ENCODE measurements around the gene FGF18.
"Not testable (repeated sequence)": the region's sequence is repeated elsewhere in the genome, so short reads cannot be mapped to it uniquely, and the experiment has no call there.

FGF18 gene

DNA sequence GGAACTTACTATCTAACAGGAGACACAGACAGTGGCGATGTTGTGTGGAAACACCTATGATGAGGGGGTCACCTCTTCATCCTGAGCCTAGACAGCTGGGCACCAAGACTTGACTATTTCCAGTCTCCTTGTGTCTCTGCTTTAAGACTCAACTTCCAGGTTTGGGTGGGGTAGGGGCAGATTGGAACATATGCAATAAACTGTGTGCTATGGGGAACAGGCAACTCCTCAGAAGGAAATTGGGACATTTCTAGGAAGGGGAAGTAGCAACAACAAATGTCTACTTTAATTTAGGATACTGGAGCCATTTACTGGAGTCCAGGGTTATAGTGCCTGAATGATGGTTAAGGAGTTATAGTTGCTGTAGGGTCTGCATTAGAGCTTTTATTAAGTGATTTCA, 57.3 kb downstream of the FGF18 start:
- no peak for DNase-seq

DNA sequence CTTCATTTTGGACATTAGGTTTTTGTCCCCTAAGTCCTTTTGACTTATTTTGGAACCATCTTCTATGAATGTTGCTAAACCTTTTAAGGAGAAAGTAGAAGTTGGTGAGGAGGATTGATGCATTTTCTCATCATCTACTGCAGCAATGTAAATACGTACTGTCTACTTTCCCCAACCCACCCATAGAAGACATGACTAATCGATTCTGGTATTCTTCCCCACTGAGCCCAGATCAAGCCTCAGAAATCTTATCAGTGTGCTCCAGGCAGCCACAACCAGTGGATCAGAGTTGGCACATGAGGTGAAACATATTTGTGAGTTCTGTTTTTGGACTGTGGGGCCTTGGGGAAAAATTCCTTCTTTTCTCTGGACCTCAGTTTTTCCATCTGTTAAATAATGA, 57.7 kb downstream of the FGF18 start:
- DNase-seq = no peak

DNA sequence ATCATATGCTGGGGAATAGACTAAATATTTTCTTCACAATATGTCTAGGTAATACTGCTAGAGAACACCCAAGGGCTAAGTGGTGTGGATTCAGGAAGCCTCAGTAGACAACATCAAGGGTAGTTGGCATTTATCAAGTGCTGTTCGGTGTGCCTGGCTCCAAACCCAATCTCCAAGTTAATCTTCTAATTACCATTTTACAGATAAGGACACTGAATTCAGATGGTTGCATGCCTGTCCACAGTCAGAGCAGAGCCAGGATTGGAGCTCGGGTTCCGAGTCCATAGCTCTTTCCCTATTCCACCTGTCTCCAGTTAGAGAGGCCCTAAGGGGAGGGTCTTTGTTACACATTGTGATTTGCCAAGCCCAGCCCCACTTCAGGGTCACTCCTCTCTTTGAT, 58.2 kb downstream of the FGF18 start:
- no peak for DNase-seq

DNA sequence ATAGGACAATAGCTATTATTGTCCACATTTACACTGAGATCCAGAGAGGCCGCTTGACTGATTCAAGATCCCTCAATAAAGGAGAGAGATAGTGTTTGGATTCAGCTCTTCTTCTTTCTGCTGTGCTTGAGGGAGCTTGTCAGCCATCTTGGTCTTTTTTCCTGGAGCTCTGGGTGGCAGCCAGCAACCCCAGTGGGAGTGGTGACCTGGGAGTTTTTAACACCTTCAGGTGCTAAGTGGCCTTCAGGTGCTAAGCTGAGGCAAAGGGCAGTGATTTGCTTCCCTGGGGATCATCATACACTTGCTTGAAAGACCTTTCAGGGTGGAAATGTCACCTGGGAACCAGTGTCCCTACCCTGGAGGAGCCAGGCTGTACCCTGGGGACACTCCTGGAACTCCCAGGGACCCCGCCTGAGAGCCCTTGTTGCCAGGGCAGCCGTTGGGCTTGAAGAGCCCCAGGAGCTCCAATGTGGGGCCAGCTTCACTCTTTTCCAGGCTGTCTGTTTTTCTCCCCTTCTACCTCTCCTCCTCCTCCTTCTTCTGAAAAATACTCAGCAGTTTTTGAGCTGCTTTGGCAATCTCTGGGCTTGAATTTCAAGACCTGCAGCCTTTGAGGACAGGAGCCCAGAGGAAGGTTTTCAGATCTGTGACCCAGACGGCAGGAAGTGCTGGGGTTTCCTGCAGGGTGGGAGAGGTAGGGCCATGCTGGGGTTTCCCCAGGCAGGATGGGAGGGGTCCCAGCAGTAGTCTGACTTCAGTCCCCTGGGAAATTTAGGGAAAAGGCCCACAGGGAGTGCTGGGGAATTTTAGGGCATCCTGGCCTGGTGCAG, 59.7 kb downstream of the FGF18 start:
- DNase-seq = no peak

DNA sequence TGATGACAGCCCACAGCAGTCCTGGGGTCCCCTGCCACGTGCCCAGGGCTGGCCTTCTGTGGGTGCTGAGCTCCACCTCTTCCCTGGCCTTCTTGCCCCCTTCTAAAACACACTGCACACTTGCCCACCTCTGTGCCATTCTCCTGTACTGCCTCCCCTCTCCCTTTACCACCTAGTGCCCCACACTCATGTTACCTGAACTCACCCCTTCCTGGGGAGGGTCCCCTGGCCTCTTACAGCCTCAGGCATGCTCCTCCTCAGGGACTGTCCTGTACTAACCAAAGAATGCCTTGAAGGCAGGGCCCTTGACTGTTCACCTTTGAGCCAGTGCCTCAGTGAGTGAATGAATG, 60.3 kb downstream of the FGF18 start:
- DNase-seq = no peak

DNA sequence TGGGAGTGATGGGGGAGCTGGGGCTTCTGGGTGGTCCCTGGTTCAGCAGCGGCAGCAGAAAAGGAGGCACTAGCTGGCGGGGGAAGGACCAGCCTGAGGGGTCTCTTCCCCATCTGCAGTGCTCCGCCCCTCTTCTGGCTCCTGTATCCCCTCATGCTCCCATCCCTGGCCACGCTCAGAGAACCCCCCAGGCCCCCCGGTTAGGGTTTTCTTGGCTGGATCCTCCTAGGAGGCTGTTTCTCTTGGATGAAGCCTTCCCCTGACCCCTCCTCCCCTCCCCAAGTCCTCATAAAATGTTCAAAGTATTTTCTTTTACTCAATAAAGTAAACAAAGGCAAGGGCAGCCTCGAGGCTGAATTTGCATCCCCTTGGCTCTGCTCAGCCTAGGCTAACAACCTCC, 60.8 kb downstream of the FGF18 start:
- no peak for DNase-seq

DNA sequence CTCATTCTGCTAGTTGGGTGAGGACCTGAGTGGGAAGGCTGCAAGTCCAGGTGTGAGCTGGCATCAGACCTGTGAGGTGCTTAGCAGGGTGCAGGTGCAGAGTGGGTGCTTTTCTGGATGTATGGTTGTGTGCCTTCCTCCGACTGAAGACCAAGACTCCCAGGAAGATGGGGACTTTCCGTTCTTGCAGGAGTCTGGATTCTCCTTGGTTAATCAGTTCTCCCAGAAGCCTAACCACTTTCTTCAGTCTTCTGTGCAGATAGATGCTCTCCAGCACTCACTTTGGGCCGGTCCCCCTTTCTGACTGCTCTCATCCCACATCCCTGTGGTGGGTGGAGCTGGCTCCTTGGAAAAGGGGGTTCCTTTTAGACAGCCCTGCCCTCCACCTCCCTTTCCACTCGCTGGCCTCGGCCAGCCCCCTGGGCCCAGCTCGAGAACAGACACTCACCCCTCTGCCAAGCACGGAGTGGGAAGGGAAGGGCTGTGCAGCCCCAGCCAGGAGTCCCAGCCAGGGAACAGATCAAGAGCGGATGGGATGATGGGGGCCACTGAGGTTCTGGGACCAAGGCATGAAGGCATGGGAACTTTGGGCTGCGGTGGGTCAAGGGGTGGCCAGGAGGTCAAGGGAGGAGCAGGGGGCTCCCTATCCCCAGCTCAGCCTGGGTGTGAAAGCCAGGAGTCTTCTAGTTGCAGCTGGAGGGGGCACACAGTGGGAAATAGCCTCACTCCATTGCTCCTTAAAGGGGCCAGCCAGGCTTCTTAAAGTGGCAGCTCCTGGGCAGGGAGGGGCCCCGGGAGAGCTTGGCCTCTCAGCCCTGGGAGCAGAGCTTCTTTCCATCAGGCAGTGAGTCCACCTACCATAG, 62.4 kb downstream of the FGF18 start:
- DNase-seq = no peak

DNA sequence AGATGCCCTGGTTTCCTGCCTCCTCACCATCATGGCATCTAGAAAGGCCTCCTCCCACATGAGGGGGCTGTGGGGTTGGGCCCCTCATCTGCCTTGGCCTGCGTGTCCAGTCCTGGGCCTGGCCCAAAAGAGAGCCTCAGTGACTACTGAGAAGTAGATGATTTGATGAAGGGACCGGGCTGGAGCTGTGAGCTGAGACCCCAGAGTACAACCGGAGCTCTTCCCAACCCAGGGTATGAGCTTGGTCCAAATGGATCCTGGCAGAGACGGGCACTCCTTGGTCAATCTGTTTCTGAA, 62.9 kb downstream of the FGF18 start:
- no peak for DNase-seq

DNA sequence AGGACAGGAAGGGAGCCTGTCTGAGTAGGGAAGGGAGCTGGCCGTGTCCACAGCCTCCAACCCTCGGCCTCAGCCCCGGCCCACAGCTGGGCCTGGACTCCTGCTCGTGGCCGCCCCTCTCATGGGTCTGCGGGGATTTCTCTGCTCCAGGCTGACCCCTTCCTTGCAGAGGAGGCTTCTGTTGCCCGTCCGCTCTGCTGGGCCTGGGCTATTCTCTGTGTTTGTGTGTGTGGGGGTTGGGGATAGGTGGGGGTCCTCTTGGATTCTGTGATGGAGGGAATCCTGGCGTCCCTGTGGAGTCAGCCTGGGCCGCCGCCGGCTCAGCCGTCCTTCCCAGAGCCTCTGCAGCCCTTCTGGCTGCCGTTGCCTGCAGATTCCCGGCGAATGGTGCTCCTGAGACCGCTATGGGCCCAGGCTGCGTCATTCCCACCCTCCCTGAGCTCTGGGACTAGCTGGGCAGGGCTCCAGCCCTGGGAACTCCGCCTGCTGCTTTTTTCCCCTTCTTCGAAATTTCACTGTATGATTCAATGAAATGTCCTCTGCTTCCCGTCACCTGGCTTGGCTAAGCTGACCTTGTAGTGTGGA, 64.2 kb downstream of the FGF18 start:
- DNase-seq = no peak

DNA sequence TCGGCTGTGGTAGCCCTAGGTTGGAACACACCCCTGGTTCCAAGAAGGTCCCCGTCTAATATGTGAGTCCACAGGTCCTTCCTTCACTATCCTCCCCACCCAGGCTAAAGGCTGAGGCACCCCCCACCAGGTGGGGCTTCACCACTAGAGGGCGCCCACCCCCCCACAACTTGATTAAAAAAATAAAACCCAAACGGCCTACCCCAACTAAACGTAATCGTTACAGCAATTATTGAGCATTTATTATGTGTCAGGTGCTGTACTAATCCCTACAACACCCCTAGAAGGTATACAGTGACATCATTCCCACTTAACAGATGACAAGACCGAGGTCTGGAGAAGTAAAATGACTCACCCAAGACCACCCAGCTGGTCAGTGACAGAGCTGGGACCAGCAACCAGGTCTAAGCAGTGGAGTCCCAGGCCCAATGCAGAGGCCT, 65.0 kb downstream of the FGF18 start:
- no peak for DNase-seq

DNA sequence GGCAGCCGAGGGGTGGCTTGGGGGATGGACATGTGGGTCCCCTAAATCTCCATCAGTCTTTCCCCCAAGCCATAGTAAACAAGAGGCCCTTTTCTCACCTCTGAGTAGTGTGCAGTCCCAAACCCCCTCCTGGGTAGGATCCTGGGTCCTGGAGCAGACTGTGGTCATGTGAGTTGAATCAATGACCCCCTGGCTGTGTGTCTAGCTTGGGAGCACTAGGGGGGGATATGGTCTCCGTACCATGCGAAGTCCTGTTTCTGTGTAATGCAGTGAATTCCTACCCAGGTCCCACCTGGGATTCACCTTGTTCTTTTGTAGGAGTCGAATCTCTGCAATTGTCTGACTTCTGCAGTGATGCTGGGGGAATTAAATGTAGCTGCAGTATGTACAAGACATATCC, 66.2 kb downstream of the FGF18 start:
- no peak for DNase-seq

DNA sequence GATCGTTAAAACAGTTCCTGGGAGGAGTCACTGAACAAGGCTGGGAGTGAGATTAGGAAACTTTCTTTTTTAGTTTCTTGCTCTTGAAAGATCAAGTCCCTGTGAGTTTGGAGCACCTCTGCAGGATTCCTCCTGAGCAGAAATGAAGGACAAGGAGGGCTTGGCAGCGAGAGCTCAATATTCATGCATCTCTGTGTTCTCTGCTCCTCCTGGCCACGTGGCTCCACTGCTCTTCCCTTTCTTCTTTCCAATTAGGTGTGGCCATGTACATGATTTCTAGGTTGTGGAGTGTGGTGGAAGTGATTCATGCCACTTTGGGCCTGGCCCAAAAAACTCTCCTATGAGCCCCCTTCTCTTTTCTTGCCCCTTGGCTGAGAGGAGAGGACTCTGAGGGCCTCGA, 67.2 kb downstream of the FGF18 start:
- no peak for DNase-seq

DNA sequence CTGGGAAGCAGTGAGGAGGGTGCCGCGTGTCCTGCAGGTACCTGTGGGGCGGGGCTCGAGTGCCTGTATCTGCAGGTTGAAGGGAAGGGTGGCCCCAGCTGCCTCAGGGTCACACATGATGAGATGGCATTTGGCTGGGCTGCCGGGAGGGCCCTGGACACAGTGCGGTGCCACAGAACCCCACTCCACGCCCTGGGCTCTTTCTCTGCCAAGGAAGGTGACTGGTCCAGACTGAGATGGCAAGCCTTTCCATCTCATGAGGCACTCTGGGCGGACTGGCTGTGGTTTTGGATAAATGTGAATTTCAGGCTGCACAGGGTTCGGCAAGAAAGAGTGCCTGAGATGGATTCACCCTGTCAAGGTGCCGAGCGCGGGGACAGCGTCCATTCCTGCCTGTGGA, 69.4 kb downstream of the FGF18 start:
- DNase-seq = no peak

DNA sequence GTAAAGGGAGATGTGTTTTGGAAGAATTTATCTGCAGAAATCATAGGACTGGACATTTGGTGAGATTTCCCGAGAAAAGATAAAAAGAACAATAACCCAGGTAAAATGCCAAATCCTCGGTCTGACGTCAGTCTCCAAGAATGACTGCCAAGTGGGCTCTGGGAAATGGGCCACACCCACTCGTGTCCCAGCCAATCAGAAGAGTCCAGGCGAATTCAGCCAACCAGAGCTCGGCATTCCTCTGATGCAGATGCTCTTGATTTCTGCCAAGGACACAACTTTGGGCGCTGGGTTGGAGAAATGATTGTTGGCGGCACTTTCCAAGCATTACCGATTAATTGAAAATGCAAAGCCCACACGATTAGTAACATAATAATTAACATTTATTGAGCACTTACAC, 73.3 kb downstream of the FGF18 start:
- no peak for DNase-seq

DNA sequence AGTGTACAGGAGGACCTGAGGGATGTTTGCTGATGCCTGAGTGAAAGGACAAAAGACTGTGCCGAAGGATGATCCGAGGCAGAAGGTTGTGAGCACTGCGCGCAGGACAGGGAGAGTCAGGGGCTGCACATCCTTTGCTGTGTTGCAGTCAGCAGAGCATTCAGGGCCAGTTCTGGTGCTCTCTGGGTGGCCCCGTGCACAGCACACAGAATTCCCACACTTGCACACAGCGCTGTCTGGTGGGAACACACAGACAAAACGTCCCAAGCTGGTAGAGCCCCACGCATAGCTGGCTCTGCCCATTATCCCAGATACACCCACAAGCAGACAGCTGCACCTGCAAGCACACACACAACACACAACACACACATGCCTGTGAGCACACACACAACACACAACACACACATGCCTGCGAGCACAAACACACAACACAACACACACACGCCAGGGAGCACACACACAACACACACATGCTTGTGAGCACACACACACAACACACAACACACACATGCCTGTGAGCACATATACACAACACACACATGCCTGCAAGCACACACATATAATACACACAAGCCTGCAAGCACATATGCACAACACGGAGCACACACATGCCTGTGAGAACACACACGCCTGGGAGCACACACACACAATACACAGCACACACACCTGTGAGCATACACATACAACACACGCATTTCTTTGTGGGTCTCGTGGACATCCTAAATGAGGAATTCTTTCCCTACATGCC, 74.4 kb downstream of the FGF18 start:
- DNase-seq = no peak

DNA sequence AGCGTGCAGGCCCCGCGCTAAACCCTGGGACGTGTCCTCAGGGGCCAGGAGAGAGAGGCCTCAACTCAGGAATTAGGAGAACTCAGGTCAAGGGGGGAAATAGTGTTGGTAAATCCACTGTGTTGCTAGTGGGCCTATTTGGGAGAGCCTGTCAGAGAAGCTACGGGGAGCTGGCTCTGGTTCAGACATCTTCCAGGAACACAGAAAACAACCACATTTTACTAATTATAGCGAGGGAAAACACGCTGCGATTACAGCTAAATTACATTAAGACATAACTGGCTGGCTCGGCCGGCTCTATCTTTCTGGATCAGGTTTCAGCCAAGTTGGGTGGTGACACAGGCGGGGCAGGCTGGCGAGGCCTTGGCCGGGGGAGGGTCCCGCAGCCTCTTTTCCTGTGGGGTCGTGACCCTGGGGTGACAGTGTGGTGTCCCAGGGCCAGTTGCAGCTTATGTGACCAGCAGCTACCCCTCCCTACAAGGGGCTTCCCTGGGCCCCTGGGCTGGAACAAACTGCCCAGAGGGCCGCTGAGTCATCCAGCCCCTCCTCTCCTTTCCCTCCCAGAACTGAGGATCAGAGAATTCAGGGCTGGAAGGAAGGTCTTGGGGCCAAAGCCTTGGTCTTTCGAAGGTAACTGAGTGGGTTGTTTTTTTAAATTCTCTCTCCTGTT, 75.1 kb downstream of the FGF18 start:
- no peak for DNase-seq

DNA sequence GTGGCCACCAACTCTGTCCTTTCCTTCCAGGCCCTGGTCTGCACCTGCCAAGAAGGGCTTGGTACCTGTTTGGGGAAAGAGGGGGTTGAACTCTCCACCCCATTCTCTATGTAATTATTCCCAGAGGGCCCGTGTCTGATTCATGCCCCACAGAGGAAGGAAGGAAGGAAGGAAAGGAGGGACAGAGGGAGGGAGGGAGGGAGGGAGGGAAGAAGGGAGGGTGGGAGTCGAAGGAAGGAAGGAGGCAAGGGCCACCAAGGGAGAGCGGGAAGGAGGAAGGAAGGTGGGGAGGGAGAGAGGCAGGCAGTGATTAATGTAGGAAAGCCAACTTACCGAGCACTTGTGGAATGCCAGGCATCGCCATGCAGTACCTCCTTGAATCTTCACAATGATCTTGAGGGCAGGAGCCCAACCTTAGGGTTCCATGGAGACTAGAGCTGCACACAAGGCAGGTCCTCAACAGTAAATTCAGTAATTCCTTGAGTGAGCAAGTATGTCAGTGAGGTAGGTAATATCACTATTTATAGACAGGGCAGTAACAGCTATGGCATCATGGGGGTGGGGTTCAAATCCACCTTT, 75.8 kb downstream of the FGF18 start:
- no peak for DNase-seq

DNA sequence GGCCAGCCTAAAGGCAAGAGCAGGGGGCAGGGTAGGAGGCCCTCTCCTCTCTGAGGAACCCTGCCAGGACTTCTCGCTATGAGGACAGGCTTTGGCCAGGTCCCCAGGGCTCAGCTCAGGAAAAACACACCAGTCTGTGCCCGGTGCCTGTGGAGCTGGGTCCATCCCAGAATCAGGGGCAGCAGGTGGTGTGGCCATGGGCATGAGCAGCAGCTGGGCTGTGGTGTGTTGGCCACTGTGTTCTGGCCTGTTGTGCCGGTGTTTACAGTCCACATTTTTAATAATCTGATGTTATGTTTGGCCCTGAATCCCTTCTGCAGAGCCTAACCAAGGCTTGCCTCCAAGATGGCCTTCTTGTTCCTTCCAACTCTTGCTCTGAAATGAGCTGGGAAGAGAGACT, 77.0 kb downstream of the FGF18 start:
- no peak for DNase-seq

DNA sequence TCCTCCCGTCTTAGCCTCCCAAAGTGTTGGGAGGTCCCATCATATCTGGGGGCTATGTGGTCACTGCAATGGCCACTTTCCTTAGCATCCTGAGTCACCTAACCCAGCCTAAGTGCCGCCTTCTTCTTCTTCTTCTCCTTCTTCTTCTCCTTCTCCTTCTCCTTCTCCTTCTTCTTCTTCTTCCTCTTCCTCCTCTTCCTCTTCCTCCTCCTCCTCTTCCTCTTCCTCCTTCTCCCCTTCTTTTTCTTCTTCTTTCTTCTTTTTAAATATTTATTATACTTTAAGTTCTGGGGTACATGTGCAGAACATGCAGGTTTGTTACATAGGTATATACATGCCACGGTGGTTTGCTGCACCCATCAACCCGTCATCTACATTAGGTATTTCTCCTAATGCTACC, 78.0 kb downstream of the FGF18 start:
- DNase-seq = not testable (repeated sequence)

DNA sequence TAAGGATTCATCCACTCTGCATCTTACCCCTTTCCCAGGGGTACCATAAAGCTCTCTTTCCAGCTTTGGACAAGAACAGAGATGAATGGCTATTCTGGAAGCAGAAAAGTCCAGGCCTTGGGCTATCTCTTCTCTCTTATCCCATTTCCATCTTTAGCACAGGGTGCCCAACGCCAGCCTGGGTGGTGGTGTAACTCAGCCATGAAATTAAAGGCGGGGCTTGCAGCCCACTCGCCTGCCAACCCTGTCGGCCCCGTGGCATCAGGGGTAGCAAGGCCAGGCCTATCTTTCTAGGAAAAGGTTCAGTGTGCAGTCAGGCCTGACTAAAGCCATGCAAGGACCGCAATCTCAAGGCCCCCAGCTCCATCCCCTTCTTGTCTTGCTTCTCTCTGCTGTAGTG, 78.7 kb downstream of the FGF18 start:
- DNase-seq = no peak

DNA sequence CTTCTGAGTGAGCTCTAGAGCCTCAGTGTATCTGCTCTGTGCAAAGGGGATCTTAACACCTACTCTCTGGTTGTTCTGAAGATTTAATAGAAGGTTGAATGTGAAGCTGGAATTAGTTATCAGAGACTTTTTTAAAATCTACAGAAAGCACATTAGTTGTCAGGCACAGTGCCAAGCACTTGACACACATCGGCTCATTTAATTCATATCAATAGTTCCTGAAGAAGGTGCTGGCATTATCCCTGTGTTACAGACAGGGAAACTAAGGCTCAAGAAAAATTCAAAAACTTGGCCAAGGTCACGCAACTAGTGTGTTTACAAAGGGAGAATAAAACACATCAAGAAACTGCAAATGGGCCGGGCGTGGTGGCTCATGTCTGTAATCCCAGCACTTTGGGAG, 80.2 kb downstream of the FGF18 start:
- no peak for DNase-seq

DNA sequence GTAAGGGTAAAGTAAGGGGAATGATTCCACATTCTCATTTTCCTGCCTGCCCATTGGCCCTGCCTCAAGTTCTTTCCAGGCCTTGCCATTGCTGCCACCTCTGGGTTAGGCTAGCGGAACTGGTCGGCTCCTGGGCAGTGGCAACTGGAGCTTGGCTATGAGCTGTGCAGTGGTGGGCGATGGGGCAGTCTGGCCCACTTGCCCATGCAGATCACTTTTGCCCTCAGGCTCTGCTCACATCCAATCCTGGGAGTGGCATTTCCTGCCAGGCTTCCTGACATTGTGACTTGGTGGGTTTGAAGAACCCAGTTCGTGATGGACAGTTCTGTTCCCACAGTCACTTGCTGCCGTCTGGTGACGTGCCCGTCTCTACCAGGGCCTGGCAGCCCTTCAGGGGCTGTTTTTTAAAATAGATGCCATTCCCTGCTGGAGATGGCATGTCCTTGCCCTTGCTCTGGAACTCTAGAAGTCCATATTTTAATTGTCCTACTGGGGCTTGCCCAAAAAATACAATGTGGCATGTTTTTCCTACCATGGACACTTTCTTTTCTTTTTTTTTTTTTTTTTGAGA, 86.1 kb downstream of the FGF18 start:
- no peak for DNase-seq

All from SW 1271 (cell line).